Measurements from ENCODE around the gene ACAP3.

Gene ACAP3, protein sequence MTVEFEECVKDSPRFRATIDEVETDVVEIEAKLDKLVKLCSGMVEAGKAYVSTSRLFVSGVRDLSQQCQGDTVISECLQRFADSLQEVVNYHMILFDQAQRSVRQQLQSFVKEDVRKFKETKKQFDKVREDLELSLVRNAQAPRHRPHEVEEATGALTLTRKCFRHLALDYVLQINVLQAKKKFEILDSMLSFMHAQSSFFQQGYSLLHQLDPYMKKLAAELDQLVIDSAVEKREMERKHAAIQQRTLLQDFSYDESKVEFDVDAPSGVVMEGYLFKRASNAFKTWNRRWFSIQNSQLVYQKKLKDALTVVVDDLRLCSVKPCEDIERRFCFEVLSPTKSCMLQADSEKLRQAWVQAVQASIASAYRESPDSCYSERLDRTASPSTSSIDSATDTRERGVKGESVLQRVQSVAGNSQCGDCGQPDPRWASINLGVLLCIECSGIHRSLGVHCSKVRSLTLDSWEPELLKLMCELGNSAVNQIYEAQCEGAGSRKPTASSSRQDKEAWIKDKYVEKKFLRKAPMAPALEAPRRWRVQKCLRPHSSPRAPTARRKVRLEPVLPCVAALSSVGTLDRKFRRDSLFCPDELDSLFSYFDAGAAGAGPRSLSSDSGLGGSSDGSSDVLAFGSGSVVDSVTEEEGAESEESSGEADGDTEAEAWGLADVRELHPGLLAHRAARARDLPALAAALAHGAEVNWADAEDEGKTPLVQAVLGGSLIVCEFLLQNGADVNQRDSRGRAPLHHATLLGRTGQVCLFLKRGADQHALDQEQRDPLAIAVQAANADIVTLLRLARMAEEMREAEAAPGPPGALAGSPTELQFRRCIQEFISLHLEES

GRCh38 chr1:1307923-1308755, at the start of gene ACAP3, which contains the start of gene PUSL1:
Gene ACAP3, minus strand, starts transcription at chr1:1307930. Its CDS starts 115 bp downstream, at chr1:1307815.
Gene PUSL1, plus strand, starts transcription at chr1:1308597. Its CDS starts 47 bp downstream, at chr1:1308644.
- peak; percentile 91 for DNase-seq

GRCh38 chr1:1356796-1357401, 49.2 kb upstream of the ACAP3 start:
- no peak for DNase-seq

GRCh38 chr1:1356166-1356795, 48.6 kb upstream of the ACAP3 start:
- DNase-seq, result no peak

GRCh38 chr1:1355416-1355815, 47.7 kb upstream of the ACAP3 start:
- no peak for DNase-seq

- DNase-seq, result no peak
These were observed 46.8 kb upstream of the ACAP3 start for GRCh38 chr1:1354271-1355247.

GRCh38 chr1:1353389-1354151, 45.8 kb upstream of the ACAP3 start:
- DNase-seq, result peak; percentile 29

DNA sequence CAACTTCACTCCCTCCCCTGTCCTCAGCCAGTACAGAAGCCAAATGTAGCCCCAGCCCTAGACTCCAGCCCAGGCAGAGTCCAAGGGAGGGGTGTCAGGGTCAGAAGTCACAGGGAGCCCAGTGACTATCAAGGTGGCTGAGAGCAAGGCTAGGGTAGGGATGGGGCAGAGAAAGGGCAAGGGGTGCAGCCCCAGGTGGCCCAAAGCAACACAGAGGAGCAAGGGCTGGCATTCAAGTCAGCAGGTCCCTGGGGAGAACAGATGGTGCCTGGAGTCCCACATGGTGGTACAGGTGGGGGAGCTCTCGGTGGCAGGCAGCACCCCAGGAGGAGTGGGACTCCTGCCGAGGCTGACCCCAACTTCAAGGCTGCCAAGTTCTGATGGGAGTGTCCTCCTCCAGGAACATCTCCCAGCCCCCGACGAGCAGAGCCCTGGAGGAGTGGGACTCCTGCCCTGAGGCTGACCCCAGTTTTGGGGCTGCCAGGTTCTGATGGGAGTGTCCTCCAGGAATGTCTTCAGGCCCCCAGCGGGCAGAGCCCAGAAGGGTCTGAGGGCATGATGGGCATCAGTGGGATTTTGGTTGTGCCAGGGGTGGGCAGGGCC, 45.2 kb upstream of the ACAP3 start:
- no peak for DNase-seq

GRCh38 chr1:1351511-1352427, 44.0 kb upstream of the ACAP3 start:
- no peak for DNase-seq

- peak; percentile 51 for DNase-seq
These were observed 41.7 kb upstream of the ACAP3 start, which contains the start of gene DVL1 for GRCh38 chr1:1349256-1350012. Gene DVL1, minus strand, starts transcription at chr1:1349418. Its CDS starts 353 bp downstream, at chr1:1349065.

DNA sequence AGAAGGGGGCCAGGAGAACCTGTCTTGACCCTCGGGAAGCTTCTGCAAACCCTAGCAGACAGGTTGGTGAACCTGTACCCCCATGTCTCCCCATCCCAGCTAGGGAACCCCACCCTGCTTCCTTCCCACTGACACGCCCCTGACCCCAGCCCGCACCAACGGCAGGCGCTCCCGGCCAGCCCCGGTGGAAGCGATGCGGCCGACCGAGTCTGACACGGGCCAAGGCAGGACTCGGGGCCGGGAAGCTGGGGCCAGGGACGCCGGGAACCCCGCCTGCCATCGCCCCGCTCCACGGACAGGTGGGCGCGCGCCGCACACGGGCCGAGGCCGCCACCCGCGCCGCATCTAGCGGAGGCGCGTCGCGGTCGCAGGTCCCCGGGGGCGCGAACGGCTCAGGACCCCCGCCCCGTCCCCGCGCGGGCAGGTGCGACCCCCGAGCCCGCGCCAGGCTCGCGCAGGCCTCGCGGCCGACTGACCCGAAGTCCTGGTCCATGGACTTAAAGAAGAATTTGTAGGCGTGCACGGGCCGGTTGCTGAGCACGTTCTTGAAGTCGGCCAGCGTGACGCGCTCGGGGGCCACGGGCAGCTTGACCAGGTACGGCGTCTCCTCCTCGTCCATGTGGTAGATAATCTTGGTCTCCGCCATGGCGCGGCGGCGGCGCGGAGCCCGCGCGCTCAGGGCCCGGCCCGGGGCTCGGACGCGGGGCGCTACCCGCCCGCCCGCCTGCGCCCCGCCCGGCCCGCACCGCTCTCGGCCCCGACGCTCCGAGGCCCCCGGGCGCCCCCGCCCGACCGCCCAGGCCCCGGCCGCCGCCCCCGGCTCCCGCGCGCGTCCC, 40.9 kb upstream of the ACAP3 start:
- DNase-seq, result no peak

GRCh38 chr1:1347663-1348419, 40.1 kb upstream of the ACAP3 start:
- DNase-seq, result no peak

GRCh38 chr1:1347026-1347595, 39.4 kb upstream of the ACAP3 start:
- DNase-seq, result no peak

DNA sequence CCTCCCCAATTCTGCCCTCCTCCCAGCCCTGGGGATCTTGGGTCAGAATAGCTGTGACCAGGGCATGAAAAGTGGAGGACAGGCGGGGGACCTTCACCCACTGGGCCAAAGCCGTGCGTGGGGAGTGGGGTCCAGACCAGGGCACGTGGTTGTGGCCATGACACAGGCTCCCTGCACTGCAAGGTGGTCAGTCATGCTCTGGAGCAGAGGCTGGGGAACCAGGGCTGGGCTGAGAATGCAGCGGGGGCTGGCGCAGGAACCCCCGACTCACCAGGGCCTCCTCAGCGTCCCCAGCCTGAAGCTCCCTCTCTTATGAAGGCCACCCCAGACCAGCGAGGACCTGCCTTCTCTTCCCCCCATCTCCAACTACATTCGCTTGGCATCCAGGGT, 38.8 kb upstream of the ACAP3 start:
- no peak for DNase-seq

- no peak for DNase-seq
These were observed 38.2 kb upstream of the ACAP3 start for GRCh38 chr1:1345860-1346500.

DNA sequence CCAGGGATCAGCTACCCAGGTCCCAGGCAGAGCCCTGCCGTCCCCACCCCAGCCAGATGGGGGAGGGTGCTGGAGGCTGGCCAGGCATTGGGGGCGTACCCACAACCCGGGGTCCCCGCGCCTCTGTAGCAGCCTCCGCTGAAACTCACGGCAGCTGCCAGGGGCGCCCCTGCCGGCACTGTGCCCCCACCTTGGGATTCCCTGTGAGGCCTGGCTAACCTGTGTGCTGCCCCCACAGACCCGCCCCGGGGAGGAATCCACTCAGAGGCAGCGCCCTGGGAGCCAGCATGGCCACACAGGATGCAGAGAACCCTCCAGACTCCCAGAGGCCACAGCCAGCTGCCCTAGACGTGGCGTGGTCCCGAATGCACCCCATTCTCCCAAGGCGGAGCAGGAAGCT, 37.7 kb upstream of the ACAP3 start:
- DNase-seq, result no peak

Measured in COR-L47 (cell line).